ENCODE measurements around the gene PLA2G2C. TPM values are rescaled to one million over a fixed set of nuclear protein-coding genes. Genes with fewer than 3 reads are reported as not detected.

Gene PLA2G2C
- total and polyA plus RNA-seq, 2 of the 13 experiments (the other 11 are each of a cell fraction or from before 2014, with no cell fraction given): not detected

- no peak overlapping the region for H3K4me3 ChIP-seq (replicated peaks in 1 of 3; ENCODE audit: insufficient read depth in 1 of 3, low read depth in 2 of 3, low read length in 3 of 3)
- intact Hi-C loops (cut with micrococcal nuclease; ENCODE audit: unreplicated experiment): no loop called here
- no peak overlapping the region for H3K4me2 ChIP-seq (ENCODE audit: low read depth, low read length)
- ChIA-PET CTCF (ENCODE audit: low intra/inter-chr PET ratio, low total read pairs) (no interaction called here), POLR2A (no interaction called here)
- H3K27me3 ChIP-seq (ENCODE audit: control insufficient read depth in 1 of 2, insufficient read depth in 2 of 2, low read length in 2 of 2): peaks cover 1 to 21% of the 10 kb centered on the region in 2 experiments; a peak in 2 of 5 replicates
- TF ChIP-seq HDAC2 (CRISPR knock-in tag; IDR thresholded peaks at IDR 0.05) (no peak), CHD2 (IDR thresholded peaks at IDR 0.05; ENCODE audit: low read depth, low read length) (no peak), IRF9 (CRISPR knock-in tag; IDR thresholded peaks at IDR 0.05; ENCODE audit: borderline replicate concordance) (no peak), NCOR1 (IDR thresholded peaks at IDR 0.05; ENCODE audit: borderline replicate concordance, low read length) (no peak), ZNF17 (CRISPR knock-in tag; IDR thresholded peaks at IDR 0.05) (no peak), MED8 (CRISPR knock-in tag; IDR thresholded peaks at IDR 0.05; ENCODE audit: insufficient replicate concordance) (no peak), NFYB (CRISPR knock-in tag; IDR thresholded peaks at IDR 0.05) (no peak), ZNF747 (CRISPR knock-in tag; IDR thresholded peaks at IDR 0.05; ENCODE audit: borderline replicate concordance) (no peak), RFXAP (CRISPR knock-in tag; IDR thresholded peaks at IDR 0.05; ENCODE audit: borderline replicate concordance) (no peak), MNT (IDR thresholded peaks at IDR 0.05) (no peak), AGO1 (IDR thresholded peaks at IDR 0.05; ENCODE audit: low read depth, low read length, poor library complexity, severe bottlenecking) (no peak), ZNF609 (CRISPR knock-in tag; IDR thresholded peaks at IDR 0.05; ENCODE audit: borderline replicate concordance) (no peak), SP5 (CRISPR knock-in tag; IDR thresholded peaks at IDR 0.05; ENCODE audit: borderline replicate concordance, low read depth) (no peak)
- TF ChIP-seq, protein P1, sequence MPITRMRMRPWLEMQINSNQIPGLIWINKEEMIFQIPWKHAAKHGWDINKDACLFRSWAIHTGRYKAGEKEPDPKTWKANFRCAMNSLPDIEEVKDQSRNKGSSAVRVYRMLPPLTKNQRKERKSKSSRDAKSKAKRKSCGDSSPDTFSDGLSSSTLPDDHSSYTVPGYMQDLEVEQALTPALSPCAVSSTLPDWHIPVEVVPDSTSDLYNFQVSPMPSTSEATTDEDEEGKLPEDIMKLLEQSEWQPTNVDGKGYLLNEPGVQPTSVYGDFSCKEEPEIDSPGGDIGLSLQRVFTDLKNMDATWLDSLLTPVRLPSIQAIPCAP (CRISPR knock-in tag; IDR thresholded peaks at IDR 0.05; ENCODE audit: low read depth): no peak
- BruUV-seq (replicated peaks): no TSS peak
- no peaks in the 10 kb centered on the region for H4K20me1 ChIP-seq (ENCODE audit: insufficient read depth, low read length)
- in situ Hi-C loops (cut with HindIII; ENCODE audit: extremely low pct_ligation_motif_present, low pct_unique_long_range_greater_than_20kb): no loop called here
- ATAC-seq (no peak), FAIRE-seq (no peak), DNase-seq (ENCODE audit: low spot score) (no peak)
- no peak overlapping the region for H3K9ac ChIP-seq (ENCODE audit: insufficient read depth, low read depth, low read length)
- H3K27ac ChIP-seq (ENCODE audit: extremely low read length, insufficient read depth, low read length): no peak overlapping the region
- WGBS (ENCODE audit: low lambda C conversion rate): 37% methylated on average over 10 of the region's 10 CpGs
- H3K4me1 ChIP-seq (ENCODE audit: insufficient read depth, low read length): no peaks in the 10 kb centered on the region
- H3K79me2 ChIP-seq (ENCODE audit: insufficient read depth, low read length): no peaks in the 10 kb centered on the region
- H3K9me3 ChIP-seq (ENCODE audit: low read length): no peaks in the 10 kb centered on the region
- H3K36me3 ChIP-seq (replicated peaks in 1 of 2; ENCODE audit: control insufficient read depth in 1 of 2, insufficient read depth in 2 of 2, low read length in 2 of 2): no peaks in the 10 kb centered on the region
- no peak overlapping the region for H2AFZ ChIP-seq (ENCODE audit: low read length)
Observed at GRCh38 chr1:20123722-20124455, 62.4 kb downstream of the PLA2G2C start.

Data from HepG2 (cell line).